Large intestine (tissue), 3 donors: ENCODE measurements around the gene EIF3J. TPM values are rescaled to one million over a fixed set of nuclear protein-coding genes. Genes with fewer than 3 reads are reported as not detected.

Experiments
- DNase-seq, 2 donors: peaks; one replicate each; pipeline versions ENCODE4 v3.0.0 to v3.0.0-alpha.2; 2013
- H3K27ac ChIP-seq: one replicate; pipeline ENCODE4 v1.5.1; 2013; ENCODE audit warnings: low read length
- H3K27me3 ChIP-seq: 2 replicates; pipeline ENCODE4 v1.6.1; 2013; ENCODE audit warnings: low read length; ENCODE audit not compliant: control insufficient read depth, insufficient read depth
- H3K36me3 ChIP-seq: 2 replicates; pipeline ENCODE4 v1.6.1; 2013; ENCODE audit warnings: low read length; ENCODE audit not compliant: control insufficient read depth, insufficient read depth
- H3K4me1 ChIP-seq: one replicate; pipeline ENCODE4 v1.6.1; 2013; ENCODE audit warnings: low read length; ENCODE audit not compliant: control insufficient read depth, insufficient read depth
- H3K4me3 ChIP-seq: one replicate; pipeline ENCODE4 v1.5.1; 2013; ENCODE audit warnings: low read length
- H3K9me3 ChIP-seq: one replicate; pipeline ENCODE4 v1.6.1; 2013; ENCODE audit warnings: mild to moderate bottlenecking, low read depth, low read length, moderate library complexity; ENCODE audit not compliant: control insufficient read depth
- WGBS: methylation state at CpG from one replicate; pipeline ENCODE4 v1.1.5; 2013; ENCODE audit warnings: low lambda C conversion rate; ENCODE audit not compliant: insufficient coverage; 5-methylcytosine and 5-hydroxymethylcytosine counted together
- polyA plus RNA-seq: library from polyadenylated mRNA; unstranded; fragments of 120-200 nt; gene quantifications from one replicate; pipeline ENCODE4 v1.2.1, GENCODE V29; 2013

The EIF3J gene
- polyA plus RNA-seq, 1 donor, result 62.3 TPM

GRCh38 chr15:44591326-44591725, 54.4 kb downstream of the EIF3J start:
- Histone ChIP-seq H3K27ac (no peak overlapping the region), H3K36me3 (peaks cover 84% of the 10 kb centered on the region), H3K4me3 (no peak overlapping the region), H3K9me3 (no peaks in the 10 kb centered on the region), H3K4me1 (no peaks in the 10 kb centered on the region), H3K27me3 (no peaks in the 10 kb centered on the region)
- WGBS, result no CpG with 5 or more reads among the region's 1 CpG
- DNase-seq, result no peak

DNA sequence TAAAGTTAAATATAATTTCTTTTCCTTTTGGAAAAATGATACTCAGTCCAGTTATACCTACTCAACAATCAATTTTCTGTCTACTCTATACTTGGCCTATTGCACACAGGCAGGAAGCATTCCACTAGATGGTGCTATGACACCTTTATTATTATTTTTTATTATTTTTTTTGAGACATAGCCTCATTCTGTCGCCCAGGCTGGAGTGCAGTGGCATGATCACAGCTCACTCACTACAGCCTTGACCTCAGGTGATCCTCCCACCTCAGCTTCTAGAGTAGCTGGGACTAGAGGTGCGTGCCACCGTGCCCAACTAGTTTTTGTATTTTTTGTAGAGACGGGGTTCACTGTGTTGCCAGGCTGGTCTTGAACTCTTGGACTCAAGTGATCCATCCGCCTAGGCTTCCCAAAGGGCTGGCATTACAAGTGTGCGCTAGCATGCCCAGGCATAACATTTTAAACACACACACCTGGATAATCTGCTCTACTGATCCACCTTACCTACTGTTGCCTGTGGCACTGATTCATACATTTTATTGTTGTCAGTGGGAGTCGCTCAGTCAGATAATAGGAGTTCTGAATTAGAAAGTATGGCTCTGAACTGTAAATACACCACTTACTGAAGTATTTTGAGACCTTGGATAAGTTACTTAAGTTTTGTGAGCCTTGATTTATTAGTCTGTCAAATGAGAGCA, 56.2 kb downstream of the EIF3J start:
- H3K27ac ChIP-seq, result no peak overlapping the region
- H3K9me3 ChIP-seq, result no peaks in the 10 kb centered on the region
- no peak overlapping the region for H3K4me3 ChIP-seq
- H3K4me1 ChIP-seq, result no peaks in the 10 kb centered on the region
- no CpG with 5 or more reads among the region's 7 CpGs for WGBS
- no peak for DNase-seq
- peaks cover 83% of the 10 kb centered on the region for H3K36me3 ChIP-seq
- no peaks in the 10 kb centered on the region for H3K27me3 ChIP-seq

DNA sequence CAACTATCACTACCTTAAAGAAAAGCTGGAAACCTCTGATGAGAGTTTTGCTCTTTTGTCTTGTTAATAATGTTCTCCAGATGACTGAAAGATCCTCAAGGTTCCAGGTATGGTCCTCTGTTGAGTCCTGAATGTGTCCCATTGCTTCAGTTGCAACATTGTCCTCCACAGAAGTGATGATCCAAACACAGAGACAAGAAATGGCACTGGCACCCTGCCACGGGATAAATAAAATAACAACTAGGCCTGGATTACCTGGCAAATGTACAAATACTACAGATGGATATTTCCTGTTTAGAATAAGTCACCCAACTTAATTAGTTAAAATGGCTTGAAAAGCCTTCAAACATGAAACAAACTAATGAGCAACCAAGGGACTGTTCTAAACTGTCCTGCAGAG, 58.3 kb downstream of the EIF3J start:
- DNase-seq, result no peak
- Histone ChIP-seq H3K36me3 (peaks cover 74% of the 10 kb centered on the region), H3K4me1 (no peaks in the 10 kb centered on the region), H3K4me3 (no peak overlapping the region), H3K9me3 (no peaks in the 10 kb centered on the region), H3K27ac (no peak overlapping the region), H3K27me3 (no peaks in the 10 kb centered on the region)
- no CpG with 5 or more reads among the region's 1 CpG for WGBS

GRCh38 chr15:44595656-44596510, 58.9 kb downstream of the EIF3J start:
- no peaks in the 10 kb centered on the region for H3K9me3 ChIP-seq
- H3K27ac ChIP-seq, result no peak overlapping the region
- WGBS, result no CpG with 5 or more reads among the region's 3 CpGs
- H3K36me3 ChIP-seq, result peaks cover 69% of the 10 kb centered on the region
- H3K27me3 ChIP-seq, result no peaks in the 10 kb centered on the region
- H3K4me1 ChIP-seq, result no peaks in the 10 kb centered on the region
- no peak overlapping the region for H3K4me3 ChIP-seq
- DNase-seq, result no peak

GRCh38 chr15:44596511-44597010, 59.6 kb downstream of the EIF3J start:
- no peak for DNase-seq
- peaks cover 67% of the 10 kb centered on the region for H3K36me3 ChIP-seq
- H3K4me3 ChIP-seq, result no peak overlapping the region
- H3K9me3 ChIP-seq, result no peaks in the 10 kb centered on the region
- H3K27ac ChIP-seq, result no peak overlapping the region
- no peaks in the 10 kb centered on the region for H3K4me1 ChIP-seq
- no peaks in the 10 kb centered on the region for H3K27me3 ChIP-seq
- no CpG with 5 or more reads among the region's 1 CpG for WGBS

GRCh38 chr15:44598066-44598465, 61.1 kb downstream of the EIF3J start:
- no peak for DNase-seq
- no peaks in the 10 kb centered on the region for H3K27me3 ChIP-seq
- no peaks in the 10 kb centered on the region for H3K4me1 ChIP-seq
- WGBS, result no CpG with 5 or more reads among the region's 1 CpG
- H3K9me3 ChIP-seq, result no peaks in the 10 kb centered on the region
- H3K27ac ChIP-seq, result no peak overlapping the region
- peaks cover 62% of the 10 kb centered on the region for H3K36me3 ChIP-seq
- H3K4me3 ChIP-seq, result no peak overlapping the region

- DNase-seq, result no peak
- H3K4me1 ChIP-seq, result no peaks in the 10 kb centered on the region
- H3K4me3 ChIP-seq, result no peak overlapping the region
- H3K27ac ChIP-seq, result no peak overlapping the region
- 72% methylated on average over 2 of the region's 5 CpGs for WGBS
- H3K27me3 ChIP-seq, result no peaks in the 10 kb centered on the region
- no peaks in the 10 kb centered on the region for H3K9me3 ChIP-seq
- peaks cover 63% of the 10 kb centered on the region for H3K36me3 ChIP-seq
Measured at GRCh38 chr15:44598892-44599291, 61.9 kb downstream of the EIF3J start.

DNA sequence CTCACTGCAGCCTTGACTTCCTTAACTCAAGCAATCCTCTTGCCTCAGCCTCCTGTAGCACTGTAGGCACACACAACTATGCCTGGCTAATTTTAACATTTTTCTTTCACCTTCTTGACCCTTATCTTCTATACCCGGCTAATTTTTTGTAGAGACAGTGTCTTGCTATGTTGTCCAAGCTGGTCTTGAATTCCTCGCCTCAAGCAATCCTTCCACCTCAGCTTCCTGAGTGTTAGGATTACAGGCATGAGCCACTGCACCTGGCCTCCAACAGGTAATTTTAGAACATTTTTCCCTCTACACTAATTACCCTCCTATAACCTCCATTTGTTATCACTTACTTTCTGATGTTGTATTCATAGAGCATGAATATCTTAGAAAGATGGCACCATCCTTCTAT, 66.2 kb downstream of the EIF3J start:
- Histone ChIP-seq H3K4me3 (no peak overlapping the region), H3K9me3 (no peaks in the 10 kb centered on the region), H3K27ac (no peak overlapping the region), H3K27me3 (no peaks in the 10 kb centered on the region), H3K36me3 (peaks cover 54% of the 10 kb centered on the region), H3K4me1 (no peaks in the 10 kb centered on the region)
- 94% methylated on average over 2 of the region's 2 CpGs for WGBS
- DNase-seq, result no peak

DNA sequence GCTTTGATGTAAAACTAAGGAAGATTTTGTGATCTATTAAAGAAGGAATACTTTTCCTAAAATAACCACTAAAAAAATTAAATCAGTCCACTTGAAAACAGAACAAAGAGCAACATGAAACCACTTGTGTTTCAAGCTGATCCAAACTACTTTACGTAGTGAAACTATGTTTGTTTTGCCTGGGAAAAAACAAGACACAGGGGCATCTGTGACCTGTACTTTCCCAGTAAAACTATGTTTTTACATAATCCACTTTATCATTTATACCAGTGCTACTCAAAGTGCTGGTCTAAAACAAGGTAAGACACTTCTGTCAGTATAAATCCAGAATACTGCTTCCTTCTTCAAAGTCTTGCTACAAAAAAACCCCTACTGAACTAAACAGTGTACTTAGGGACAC, 69.8 kb downstream of the EIF3J start:
- peaks cover 49% of the 10 kb centered on the region for H3K36me3 ChIP-seq
- no peaks in the 10 kb centered on the region for H3K9me3 ChIP-seq
- no peaks in the 10 kb centered on the region for H3K27me3 ChIP-seq
- no peaks in the 10 kb centered on the region for H3K4me1 ChIP-seq
- H3K27ac ChIP-seq, result no peak overlapping the region
- no peak overlapping the region for H3K4me3 ChIP-seq
- WGBS, result no CpG with 5 or more reads among the region's 1 CpG
- no peak for DNase-seq
